Glomerular visceral epithelial cell (primary cell): ENCODE measurements around the gene LAMC1.

Experiments used
- DNase-seq: peaks from one replicate; pipeline ENCODE4 v3.0.0-alpha.2; 2016; ENCODE audit errors: extremely low spot score

LAMC1 gene

GRCh38 chr1:183191833-183192232 is 168.6 kb downstream of the LAMC1 start:
- DNase-seq = peak; percentile 91

- DNase-seq = no peak
Measured at GRCh38 chr1:183193963-183194525, 170.8 kb downstream of the LAMC1 start.

GRCh38 chr1:183194527-183195141 is 171.4 kb downstream of the LAMC1 start:
- peak; percentile 80 for DNase-seq

GRCh38 chr1:183195142-183195574 is 171.9 kb downstream of the LAMC1 start:
- peak; percentile 75 for DNase-seq
